ENCODE measurements around the gene RNF7.
"Not testable (repeated sequence)": the region's sequence is repeated elsewhere in the genome, so short reads cannot be mapped to it uniquely, and the experiment has no call there.

DNA sequence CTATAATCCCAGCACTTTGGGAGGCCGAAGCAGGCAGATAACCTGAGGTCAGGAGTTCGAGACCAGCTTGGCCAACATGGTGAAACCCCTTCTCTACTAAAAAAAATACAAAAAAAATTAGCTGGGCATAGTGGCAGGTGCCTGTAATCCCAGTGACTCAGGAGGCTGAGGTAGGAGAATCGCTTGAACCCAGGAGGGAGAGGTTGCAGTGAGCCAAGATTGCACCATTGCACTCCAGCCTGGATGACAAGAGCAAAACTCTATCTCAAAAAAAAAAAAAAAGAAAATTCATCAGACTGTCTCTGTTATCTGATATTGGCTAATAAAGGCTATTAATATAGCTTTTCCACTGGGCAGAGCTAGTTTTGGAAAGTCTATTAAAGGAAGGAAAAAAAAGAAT, 46.6 kb upstream of the RNF7 start:
- TF ChIP-seq CTCF (optimal IDR thresholded peaks at IDR 0.05 in 1 of 3, IDR thresholded peaks at IDR 0.05 in 1 of 3, conservative IDR thresholded peaks at IDR 0.05 in 1 of 3; ENCODE audit: extremely low read depth in 1 of 3, insufficient read depth in 2 of 3, low read length in 3 of 3); EZH2 (IDR thresholded peaks at IDR 0.05; ENCODE audit: low read length): not testable (repeated sequence)

All from keratinocyte (primary cell).